Activated naive CD4-positive, alpha-beta T cell treated with anti-CD3 and anti-CD28 coated beads, Interleukin-2, amount 50 U/mL, for 16 hours (primary cell): Measurements from ENCODE around the gene TBC1D4.
"Not testable (repeated sequence)": the region's sequence is repeated elsewhere in the genome, so short reads cannot be mapped to it uniquely, and the experiment has no call there.

ENCODE experiments used
- DNase-seq: peaks from one replicate; pipeline ENCODE4 v3.0.0-alpha.2; 2020

Gene TBC1D4

DNA sequence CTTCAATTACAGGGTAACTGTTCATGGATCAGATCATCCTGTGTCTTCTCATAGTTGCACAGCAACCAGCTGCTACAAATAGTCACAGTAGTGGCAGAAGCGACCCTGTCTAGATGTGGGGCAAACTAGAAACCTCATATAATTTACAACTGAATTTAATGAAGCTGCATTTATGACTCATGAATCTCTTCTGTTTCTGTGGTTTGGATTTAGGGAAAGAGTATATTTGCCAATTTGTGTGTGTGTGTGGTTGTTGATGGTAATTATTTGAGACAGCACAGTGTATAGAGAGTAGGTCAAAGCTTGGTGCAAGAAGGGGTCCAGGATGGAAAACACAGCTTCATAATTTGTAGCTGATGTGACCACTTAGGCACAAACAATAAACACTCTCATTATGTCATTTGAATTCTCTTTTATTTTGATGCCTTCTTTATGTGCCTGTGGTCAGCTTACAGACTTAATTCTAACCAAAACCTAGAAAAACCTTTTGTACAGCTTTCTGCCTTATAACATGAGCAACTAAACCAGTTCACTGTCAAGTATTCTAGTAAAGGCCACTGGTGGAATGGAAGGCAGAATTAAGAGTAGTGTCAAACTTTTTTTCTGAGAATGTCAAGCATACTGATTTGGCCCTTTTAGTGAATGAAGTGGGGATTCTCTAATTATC, 218.1 kb downstream of the TBC1D4 start:
- no peak for DNase-seq

DNA sequence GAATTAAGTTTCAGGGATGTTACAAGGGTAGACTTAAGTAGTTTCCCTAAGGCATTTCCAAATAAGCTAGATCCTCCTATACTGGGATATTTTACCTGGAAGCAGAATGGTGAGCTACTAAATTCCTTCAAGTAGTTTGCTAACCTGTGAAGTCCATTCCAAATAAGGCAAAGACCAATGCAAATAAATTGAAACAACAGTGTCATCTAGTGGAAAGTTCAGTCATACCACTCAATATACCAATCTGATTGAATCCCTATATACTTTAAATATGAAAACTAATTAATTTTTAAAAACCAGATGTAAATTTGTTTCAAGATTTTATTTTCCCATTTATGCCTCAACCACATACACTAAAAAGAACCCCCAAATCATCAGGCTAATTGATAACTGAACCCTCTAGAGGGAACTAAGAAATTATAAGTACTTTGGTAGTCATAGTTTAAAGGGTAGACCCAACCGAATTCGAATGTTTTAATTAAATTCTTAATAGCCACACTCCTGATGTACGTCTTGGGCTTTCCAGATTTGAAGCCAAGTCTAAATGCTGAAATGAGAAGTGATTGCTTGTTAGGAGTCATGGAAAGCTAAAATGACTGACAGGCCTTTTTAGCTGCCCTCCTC, 223.7 kb downstream of the TBC1D4 start:
- no peak for DNase-seq

DNA sequence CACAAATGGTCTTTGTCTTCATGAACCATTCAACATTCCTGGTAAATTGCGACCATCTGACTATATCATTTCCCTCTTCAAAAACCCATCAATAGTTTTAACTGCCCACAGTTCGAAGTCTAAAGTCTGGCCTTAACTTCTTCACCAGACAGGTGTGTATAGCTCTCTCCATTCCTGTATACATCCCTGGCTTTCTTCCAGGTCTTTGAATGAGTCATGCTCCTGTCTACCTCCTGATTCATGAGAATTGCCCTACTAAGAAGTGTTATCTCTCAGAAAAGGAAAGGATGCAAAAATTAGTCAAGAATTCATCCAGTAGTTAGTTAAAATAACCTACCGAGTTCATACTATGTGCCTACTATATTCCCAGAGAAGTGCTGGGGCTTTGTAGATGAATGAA, 225.0 kb downstream of the TBC1D4 start:
- no peak for DNase-seq

DNA sequence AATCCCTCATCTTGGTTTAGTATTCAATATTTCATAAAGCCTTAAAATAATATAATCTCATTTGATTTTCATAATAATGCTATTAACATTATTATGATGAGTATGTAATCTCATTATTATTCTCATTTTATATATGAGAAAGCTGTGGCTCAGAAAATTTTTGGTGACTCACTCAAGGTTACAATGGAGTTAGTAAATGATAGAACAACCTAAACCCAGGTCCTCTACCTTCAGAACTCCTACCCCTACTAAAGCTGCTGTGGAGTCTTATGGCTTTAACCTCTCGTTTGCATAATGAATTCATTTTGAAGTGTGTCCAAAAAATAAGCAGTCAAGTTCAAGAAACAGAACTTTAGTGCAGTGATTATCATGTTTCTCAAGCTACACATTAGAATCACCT, 226.3 kb downstream of the TBC1D4 start:
- no peak for DNase-seq

DNA sequence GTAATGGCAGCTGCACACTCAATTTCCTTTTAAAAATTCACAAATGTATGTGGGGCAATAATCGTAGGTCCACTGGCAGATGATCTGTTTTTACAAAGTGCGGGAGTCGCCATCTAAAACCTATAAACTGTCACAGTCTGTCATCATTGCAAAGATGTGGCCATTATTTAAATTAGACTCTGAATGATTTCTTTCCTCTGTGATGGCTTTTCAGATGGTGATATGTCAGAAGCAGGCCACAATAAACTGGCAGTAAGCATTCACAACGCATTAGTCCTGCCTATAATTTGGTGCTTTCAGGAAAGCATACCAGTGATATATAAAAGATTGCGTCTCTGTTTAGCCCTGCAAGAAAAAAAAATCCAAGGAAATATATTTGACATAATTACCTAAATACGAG, 226.8 kb downstream of the TBC1D4 start:
- no peak for DNase-seq

DNA sequence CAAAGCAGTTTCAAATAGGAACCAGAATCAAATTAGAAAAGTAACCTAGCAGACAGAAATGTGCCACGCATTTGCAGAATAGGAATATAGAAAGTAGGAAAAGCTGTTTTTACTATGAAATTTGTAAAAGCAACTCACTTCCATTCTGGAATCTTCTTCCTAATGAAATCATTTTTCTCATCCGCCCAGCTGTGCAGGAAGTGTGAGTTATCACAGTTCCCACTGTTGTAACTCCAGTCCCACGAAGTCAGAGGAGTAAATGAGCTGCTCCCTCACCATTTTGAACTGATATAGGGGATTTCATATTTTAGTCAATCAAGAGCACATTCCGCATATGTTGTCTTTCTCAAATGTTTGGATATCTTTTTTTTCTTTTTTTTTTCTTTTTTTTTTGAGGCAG, 230.8 kb downstream of the TBC1D4 start:
- DNase-seq, result no peak

DNA sequence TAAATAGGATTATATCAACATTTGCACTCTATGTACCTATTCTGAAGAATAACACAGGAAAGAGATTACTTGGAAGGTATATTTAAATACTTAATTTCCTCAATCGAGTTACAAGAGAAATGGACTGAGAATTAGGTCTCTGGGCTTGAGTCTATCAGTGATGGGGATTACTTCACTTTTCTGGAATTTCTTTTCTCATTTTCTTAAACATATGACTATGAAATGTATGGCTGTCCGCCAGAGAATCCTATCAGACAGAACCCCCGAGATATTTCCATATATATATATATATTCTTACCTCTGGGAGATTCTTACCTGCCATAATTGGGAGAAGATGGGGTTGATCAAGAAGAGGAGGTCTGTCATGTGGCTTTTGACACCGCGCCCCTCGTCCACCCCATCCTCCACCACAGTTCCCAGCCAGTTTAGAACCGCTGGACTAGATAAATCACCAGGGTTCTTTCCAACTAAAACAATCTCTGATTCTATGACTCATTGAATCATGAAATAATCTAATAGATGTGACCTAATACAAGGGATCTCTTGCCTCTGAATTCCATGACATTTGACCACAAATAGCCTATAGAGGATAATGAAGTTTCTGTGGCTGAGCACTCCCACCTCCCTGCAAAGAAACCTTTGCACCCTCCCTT, 231.3 kb downstream of the TBC1D4 start:
- DNase-seq, result no peak

DNA sequence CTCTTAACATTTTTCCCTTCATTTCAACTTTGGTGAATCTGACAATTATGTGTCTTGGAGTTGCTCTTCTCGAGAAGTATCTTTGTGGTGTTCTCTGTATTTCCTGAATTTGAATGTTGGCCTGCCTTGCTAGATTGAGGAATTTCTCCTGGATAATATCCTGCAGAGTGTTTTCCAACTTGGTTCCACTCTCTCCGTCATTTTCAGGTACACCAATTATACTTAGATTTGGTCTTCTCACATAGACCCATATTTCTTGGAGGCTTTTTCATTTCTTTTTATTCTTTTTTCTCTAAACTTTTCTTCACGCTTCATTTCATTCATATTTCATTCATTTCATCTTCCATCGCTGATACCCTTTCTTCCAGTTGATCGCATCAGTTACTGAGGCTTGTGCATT, 236.4 kb downstream of the TBC1D4 start:
- not testable (repeated sequence) for DNase-seq

DNA sequence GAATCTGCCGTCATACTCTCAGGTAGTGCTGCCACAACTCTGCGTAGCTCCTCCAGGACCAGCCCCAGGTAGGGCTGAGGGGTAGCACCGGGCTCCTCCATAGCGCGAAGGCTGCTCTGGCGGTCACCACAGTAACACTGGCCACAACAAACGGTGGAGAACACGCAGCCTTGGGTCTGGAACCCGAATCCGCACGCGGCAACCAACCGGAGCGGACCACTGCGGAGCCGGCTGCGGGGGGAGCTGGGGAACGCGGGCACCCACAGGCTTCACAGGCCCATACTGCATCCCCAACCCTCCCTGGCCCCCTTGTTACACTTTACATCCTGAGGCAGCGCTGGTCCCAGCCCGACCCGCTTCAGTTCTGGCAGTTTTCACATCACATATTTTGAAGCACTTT, 241.7 kb downstream of the TBC1D4 start:
- DNase-seq, result not testable (repeated sequence)

DNA sequence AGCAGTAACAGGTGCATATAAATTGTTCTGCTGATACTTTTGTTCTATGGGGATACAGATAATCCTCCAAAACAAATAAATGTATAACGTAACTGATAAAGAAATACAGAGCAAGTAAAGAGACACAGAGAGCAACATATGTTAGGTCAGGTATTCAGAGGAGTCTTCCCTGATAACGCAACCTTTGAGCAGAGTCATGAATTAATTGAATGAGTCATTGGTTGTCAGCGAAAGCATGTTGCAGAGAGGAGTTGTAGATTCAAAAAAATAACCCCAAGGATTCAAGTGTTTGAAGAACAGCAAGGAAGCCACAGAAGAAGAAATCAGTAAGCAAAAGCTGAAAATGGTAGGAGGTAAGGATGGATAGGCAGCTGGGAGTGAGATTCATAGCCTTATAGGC, 245.2 kb downstream of the TBC1D4 start:
- DNase-seq, result no peak
